ENCODE data around the gene IGBP1.
"Not testable (repeated sequence)": the region's sequence is repeated elsewhere in the genome, so short reads cannot be mapped to it uniquely, and the experiment has no call there.

Gene IGBP1

DNA sequence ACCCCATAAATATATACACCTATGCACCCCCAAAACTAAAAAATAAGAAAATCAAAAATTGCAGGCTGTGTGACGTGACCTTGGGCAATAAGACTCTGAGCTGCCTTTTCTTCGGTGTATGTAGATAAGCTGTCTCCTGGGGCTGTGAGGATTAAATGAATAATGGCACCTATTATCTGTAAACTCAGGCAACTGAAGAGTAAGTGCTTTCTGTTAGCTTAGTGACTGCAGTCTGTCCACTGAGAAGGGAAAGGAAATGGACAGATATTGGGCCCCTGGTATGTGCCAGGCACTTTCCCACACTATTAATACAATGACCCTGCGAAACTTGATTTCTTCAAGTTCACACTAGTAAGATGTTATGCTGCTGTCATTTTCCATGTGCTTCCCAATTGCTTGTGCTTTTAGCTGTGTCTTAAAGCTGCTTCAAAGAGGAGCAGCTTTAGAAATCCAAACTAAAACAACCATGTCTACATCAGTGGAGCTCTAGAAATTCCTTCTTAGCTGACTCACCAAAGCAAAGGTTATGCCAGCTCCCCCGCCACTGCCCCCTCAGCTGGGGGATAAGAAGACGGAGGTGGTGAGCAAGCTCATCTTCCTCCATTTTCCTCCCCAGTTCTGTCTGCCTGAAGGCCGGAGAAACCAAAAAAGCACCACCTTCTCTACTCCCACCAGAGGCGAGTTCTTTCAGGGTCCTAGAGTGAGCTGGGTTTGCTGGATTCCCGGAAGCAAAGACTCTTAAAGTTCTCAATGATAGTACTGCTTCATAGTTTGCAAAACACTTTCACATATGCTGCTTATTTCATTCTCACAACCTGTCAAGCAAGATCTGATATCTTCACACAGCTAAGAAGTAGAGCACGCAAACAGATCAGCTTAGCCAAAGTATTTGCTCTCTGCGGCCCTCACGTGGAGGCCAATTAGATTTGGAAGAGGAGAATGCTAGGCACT is 35.3 kb downstream of the IGBP1 start:
- no peak for DNase-seq

- DNase-seq, result no peak
Measured at GRCh38 chrX:70169281-70169680, 36.0 kb downstream of the IGBP1 start.

- no peak for DNase-seq
Measured at GRCh38 chrX:70171624-70172023, 38.4 kb downstream of the IGBP1 start.

DNA sequence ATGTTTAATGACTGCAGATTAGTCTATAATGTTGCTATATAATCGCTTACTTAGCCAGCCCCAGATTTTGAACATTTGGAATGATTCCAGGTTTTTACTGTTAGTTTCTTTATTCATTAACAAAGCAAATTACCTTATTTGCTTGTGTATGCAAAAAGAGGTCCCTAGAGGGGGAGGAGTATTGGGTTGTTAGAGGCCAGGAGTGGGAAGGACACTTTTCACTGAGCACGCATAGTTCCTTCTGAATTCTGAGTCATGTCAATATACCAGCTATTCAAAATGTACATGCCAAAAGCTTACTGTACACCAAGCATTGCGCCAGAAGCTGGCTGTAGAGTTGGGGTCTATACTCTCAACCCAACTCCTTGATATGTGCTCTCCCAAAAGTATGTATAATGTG is 39.0 kb downstream of the IGBP1 start:
- DNase-seq, result no peak

- no peak for DNase-seq
Measured at GRCh38 chrX:70172964-70173363, 39.7 kb downstream of the IGBP1 start.

GRCh38 chrX:70174754-70175153 is 41.5 kb downstream of the IGBP1 start:
- no peak for DNase-seq

- DNase-seq, result no peak
Measured at GRCh38 chrX:70175338-70175737, 42.1 kb downstream of the IGBP1 start.

DNA sequence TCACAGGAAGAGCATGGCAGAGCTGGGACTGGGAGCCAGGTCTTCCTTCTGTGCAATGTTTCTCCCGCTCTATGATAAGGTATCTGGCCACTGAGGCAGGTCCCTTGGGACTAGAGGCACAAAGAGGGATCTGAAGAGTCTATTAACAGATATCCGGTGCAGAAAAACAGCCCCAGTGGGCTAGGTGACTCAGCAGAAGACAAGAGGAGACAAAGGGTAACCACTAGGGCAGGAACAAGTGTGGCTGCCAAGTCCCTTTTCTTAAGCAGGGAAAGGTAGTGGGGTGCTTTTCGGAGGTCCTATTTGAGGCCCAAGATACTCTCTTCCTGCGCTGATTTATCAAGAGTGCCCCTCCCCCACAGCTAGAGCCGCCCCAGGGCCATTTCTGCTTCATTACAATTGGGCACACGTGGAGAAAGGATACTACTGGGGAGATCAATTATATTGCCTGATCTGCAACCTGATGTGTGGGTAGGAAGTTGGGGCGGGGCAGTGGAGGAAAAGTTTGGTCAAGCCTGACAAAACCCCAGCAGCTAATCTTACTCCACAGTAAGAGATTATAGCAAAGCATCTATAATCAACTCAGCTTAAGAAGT is 43.8 kb downstream of the IGBP1 start, which contains the start of gene DGAT2L6:
Gene DGAT2L6, plus strand, starts transcription at position 546 of the 596 bp plus-strand sequence. CDS start 100 bp downstream, outside the sequence.
- no peak for DNase-seq

GRCh38 chrX:70183091-70183490 is 49.8 kb downstream of the IGBP1 start:
- no peak for DNase-seq

GRCh38 chrX:70190225-70190624 is 57.0 kb downstream of the IGBP1 start:
- no peak for DNase-seq

GRCh38 chrX:70196961-70197720 is 63.9 kb downstream of the IGBP1 start:
- DNase-seq, result peak; percentile 46 to 75

DNA sequence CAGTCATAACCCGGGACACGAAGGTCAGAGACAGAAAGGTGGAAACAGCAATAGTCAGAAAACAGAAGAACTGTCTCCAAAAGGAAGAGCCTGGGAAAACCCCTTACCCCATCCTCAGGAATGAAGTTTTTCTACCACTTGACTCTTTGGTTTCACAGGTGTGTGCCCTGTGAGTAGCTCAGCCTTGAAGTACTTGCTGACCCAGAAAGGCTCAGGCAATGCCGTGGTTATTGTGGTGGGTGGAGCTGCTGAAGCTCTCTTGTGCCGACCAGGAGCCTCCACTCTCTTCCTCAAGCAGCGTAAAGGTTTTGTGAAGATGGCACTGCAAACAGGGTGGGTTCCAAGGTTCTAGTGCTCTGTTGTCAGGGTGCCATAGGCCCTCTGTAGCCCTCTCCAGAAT is 68.5 kb downstream of the IGBP1 start:
- no peak for DNase-seq

DNA sequence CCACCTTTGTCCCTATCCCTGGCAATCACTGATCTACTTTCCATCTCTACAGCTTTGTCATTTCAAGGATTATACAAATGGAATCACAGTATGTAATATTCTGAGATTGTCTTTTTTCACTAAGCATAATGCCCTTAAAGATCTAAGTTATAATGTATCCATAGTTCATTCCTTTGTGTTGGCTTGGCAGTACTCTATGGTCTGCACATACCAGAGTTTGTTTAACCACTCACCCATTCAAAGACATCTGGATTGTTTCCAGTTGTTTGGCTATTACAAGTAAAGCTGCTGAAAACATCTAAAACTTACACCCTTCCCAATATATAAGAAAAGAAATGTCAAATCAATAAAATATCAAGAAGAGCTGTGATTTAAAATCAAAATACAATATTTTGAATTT is 75.2 kb downstream of the IGBP1 start:
- no peak for DNase-seq

DNA sequence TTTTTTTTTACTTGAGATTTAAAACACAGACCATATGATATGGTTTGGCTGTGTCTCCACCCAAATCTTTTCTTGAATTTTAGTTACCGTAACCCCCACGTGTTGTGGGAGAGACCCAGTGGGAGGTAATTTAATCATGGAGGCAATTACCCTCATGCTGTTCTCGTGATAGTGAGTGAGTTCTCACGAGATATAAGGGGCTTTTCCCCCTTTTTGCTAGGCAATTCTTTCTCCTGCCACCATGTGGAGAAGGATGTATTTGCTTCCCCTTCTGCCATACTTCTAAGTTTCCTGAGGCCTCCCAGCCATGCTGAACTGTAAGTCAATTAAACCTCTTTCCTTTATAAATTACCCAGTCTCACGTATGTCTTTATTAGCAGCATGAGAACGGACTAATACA is 76.3 kb downstream of the IGBP1 start:
- DNase-seq, result not testable (repeated sequence)
